ENCODE measurements around the gene FABP6.

The FABP6 gene

GRCh38 chr5:160285316-160285715, 56.0 kb downstream of the FABP6 start:
- no peak for DNase-seq (ENCODE audit: low read depth in 2 of 2)
- no peak overlapping the region for H3K4me3 ChIP-seq (replicated peaks in 1 of 2; ENCODE audit: low read depth in 2 of 2, low read length in 2 of 2)
- no peak for TF ChIP-seq CTCF (IDR thresholded peaks at IDR 0.05; ENCODE audit: low read depth, low read length)

GRCh38 chr5:160286947-160287346, 57.6 kb downstream of the FABP6 start:
- H3K4me3 ChIP-seq (replicated peaks in 1 of 2; ENCODE audit: low read depth in 2 of 2, low read length in 2 of 2): no peak overlapping the region
- no peak for DNase-seq (ENCODE audit: low read depth in 2 of 2)
- no peak for TF ChIP-seq CTCF (IDR thresholded peaks at IDR 0.05; ENCODE audit: low read depth, low read length)

- DNase-seq (ENCODE audit: low read depth in 2 of 2): peak in 1 of 2 donors; percentile 59
- no peak for TF ChIP-seq CTCF (IDR thresholded peaks at IDR 0.05; ENCODE audit: low read depth, low read length)
- no peak overlapping the region for H3K4me3 ChIP-seq (replicated peaks in 1 of 2; ENCODE audit: low read depth in 2 of 2, low read length in 2 of 2)
Measured at GRCh38 chr5:160287378-160288051, 58.2 kb downstream of the FABP6 start.
